GM12892 (cell line): Measurements from ENCODE around the gene HNRNPM.

Source experiments
- DNase-seq: peaks from one replicate; pipeline ENCODE4 v3.0.0; 2011; ENCODE audit not compliant: insufficient read length
- FAIRE-seq: peaks from 2 replicates; lab custom pipeline; 2011; peaks lifted over from hg19 to GRCh38; lab: Jason Lieb, UNC
- POLR2A ChIP-seq: IDR thresholded peaks from 2 replicates; pipeline ENCODE4 v1.6.1; 2011; ENCODE audit warnings: low read depth, low read length, control low read depth
- POLR2AphosphoS5 ChIP-seq: IDR thresholded peaks from 2 replicates; pipeline ENCODE4 v1.6.1; 2011; ENCODE audit warnings: low read depth, low read length, control low read depth
- TAF1 ChIP-seq: IDR thresholded peaks from 2 replicates; pipeline ENCODE4 v1.6.1; 2011; ENCODE audit warnings: low read depth, mild to moderate bottlenecking, control low read depth, low read length, borderline replicate concordance

HNRNPM gene

DNA sequence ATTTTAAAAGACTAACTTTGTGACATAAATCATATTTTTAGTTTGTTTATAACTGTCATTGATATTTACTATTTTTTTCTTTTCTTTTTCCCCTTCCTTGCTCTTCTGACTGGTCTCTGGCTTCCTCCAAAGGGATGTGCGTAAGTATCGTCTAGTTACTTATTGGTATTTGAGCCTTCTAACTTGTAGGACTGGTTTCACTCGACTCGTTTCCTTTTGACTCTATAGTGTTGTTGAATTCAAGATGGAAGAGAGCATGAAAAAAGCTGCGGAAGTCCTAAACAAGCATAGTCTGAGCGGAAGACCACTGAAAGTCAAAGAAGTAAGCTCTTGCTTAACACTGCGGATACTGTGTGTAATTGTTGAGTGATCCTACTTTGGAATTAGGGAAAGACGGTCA, 18.6 kb downstream of the HNRNPM start:
- TF ChIP-seq POLR2A (no peak), TAF1 (no peak), POLR2AphosphoS5 (no peak)
- DNase-seq (no peak), FAIRE-seq (no peak)

DNA sequence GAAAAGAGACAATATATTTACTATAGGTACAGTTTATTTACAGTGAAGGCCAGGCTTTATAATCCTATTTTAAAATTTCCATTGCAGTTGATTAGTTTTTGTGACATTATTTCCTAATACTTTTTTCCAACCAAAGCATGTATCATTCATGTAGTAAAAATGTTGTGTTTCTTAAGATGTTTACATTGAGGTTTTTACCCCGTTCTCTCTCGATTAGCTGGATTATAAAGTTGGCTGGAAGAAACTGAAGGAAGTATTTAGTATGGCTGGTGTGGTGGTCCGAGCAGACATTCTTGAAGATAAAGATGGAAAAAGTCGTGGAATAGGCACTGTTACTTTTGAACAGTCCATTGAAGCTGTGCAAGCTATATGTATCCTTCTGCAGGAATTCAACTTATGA, 21.2 kb downstream of the HNRNPM start:
- TF ChIP-seq POLR2AphosphoS5 (no peak), POLR2A (no peak), TAF1 (no peak)
- no peak for DNase-seq
- no peak for FAIRE-seq

DNA sequence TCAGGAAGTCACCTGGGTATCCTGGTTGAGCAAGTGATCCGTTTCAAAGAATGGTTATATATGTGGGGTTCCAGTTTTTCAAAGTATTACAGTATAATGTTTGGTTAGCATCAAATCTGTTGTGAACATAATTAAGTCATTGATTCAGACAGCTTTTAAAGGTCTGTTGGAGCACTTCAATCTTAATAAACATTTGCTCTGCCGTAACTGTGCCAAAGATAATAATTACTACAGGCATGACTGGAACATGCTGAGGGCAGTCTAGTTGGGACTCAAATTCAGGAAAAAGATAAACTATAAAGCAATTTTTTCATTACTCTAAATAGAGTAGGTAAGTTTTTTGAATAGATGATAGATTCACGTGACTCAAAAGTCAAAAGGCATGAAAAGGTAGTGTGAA, 23.3 kb downstream of the HNRNPM start:
- FAIRE-seq (no peak), DNase-seq (no peak)
- TF ChIP-seq TAF1 (no peak), POLR2A (no peak), POLR2AphosphoS5 (no peak)

DNA sequence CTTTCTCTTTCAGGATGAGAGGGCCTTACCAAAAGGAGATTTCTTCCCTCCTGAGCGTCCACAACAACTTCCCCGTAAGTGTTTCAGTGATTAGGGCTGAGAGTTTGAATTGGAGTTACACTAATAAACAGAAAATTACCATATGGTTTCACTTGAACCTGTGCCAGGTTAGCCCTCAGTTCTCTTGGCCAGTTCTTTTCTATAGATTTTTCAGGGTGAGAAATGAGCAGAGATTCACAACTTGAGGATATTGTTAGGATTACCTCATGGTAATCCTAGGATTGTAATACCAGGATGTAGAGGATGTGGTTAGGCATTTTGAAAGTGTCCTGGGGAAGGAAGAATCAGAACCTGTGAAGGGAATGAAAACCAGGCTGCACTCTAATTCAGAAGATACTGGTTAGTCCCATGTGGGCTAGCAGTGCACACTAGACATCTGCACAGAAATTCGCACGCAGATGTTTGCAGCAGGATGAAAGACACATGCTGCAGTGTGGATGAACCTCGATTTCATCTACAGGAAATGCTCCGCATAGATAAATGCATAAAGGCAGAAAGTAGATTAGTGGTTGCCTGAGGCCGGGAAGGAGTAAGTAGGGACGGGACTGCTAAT, 24.1 kb downstream of the HNRNPM start:
- no peak for DNase-seq
- FAIRE-seq = no peak
- TF ChIP-seq TAF1 (no peak), POLR2AphosphoS5 (no peak), POLR2A (no peak)

DNA sequence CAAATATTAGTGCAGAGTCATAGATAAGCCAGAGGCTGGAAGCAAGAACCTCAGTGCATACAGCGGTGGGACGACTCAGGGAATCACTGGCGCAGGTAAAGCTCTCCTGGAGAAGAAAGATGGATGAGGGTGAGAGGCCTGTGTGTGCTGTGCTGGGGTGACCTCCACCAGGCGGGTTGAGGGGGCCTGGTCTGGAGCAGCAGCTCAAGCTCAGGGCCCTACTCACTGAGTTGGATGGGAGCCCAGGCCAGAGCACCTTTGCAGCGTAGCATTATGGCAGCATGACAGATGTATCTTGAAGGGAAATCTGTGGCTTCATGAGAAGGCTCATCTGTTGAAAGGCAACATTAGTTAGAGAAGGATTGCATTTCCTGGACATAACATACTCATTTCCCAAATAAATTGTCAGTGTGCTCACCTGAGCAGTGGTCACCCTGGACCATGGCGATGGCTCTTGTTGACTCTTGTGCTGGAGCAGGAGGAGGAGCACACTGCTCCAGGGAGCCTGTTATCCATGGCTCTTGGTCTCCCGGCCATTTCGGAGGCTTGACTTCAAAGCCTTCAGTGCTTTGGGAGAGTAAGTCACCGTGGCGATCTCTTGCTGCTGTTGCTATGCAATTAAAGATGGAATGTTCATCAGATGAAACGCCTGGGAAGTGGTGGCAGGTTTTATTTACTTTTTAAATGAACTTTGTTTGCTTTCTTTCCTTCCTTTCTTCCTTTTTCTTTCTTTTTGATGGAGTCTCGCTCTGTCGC, 25.0 kb downstream of the HNRNPM start:
- TF ChIP-seq POLR2AphosphoS5 (0 out of 2 replicates have a peak, but pooled peaks have one; percentile 8), TAF1 (no peak)
- no peak for DNase-seq
- no peak for FAIRE-seq

DNA sequence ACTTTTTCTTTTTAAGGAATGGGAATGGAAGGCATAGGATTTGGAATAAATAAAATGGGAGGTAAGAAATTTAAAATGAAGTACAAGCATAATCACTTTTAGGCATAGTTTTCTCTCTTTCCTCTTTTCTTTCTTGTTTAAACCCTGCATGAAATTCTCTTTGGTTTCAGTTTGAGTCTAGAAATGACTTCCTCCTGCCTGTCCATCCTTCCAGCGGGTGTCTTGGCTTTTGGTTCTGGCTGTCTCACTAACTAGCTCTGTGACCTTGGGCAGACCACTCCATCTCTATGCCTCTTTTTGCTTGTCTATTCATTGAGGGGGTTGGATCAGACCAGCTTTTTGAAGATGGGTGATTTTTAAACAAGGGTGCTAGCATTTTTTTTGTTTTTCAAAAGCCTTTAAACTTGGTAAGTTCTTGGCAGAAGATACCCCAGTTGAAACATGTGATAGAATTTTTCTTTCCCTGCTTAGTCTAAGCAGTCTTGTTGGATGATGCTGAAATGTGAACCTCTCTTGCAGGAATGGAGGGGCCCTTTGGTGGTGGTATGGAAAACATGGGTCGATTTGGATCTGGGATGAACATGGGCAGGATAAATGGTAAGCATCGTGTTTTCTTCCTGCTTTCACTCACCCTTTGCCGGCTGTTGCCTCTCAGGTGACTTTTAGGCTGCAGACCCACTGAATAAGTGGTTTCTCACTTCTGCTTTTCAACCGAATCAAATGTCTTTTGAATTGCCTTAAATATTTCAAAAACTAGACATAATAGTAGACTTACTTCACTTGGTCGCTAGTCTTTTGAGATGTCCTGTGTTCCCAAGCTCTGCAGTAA, 29.1 kb downstream of the HNRNPM start:
- TF ChIP-seq TAF1 (no peak), POLR2AphosphoS5 (no peak), POLR2A (no peak)
- no peak for DNase-seq
- peak; percentile 91 for FAIRE-seq

DNA sequence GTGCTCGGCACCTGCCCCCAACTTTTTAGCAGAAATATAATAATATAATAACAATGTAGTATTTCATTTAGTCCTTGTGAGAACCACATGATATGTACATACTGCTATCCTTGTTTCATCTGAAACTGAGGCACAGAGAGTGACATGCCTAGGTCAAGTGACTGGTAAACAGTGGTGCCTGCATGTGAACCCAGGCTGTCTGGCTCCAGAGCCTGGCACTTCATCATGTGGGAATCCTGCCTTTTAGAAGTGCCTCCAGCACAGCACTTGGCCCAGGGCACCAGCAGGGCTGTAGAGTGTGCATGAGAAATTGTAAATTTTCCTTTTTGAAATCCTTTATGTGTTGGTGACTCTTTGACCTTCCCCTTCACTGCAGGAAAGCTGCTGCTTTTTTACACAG, 30.2 kb downstream of the HNRNPM start:
- TF ChIP-seq TAF1 (no peak), POLR2A (no peak), POLR2AphosphoS5 (no peak)
- no peak for DNase-seq
- FAIRE-seq = no peak

DNA sequence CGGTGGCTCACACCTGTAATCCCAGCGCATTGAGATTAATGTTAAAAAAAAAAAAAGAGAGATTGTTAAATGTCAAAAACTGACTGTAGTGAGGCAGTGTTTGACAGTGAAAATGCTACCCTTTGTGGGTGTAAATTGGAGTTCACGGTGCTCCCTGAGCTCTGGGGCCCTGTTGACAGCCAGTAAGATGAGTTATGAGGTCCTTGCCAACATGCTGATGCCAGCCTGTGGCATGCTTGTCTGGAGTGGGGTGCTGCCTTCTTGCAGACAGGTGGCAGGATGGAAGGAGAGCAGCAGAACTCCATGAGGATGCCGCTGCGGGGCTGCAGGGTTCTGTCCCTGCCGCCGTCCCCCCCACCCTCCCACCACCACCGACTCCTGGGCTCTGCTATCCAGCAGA, 31.7 kb downstream of the HNRNPM start:
- no peak for TF ChIP-seq TAF1
- FAIRE-seq = no peak
- DNase-seq = no peak

DNA sequence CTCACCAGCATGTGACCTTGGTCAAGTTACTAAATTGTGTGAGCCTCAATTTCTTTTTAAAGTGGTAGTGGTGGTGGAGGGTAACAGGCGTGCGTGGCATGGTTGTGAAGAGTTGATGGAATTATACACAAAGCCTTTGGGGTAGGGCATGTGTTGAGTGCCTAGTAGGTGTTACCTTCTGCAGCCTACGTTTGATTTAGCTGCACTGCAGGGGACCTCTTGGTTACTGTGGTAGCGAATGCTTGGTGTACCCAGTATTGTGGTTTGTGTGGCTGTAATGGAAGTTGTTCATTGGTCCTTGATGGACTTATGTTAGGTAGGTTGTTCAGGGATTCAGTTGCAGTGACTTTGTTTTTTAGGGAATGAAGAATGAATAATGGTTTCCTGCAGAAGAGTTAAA, 33.1 kb downstream of the HNRNPM start:
- peak; percentile 21 for FAIRE-seq
- TF ChIP-seq POLR2AphosphoS5 = no peak
- DNase-seq = no peak

DNA sequence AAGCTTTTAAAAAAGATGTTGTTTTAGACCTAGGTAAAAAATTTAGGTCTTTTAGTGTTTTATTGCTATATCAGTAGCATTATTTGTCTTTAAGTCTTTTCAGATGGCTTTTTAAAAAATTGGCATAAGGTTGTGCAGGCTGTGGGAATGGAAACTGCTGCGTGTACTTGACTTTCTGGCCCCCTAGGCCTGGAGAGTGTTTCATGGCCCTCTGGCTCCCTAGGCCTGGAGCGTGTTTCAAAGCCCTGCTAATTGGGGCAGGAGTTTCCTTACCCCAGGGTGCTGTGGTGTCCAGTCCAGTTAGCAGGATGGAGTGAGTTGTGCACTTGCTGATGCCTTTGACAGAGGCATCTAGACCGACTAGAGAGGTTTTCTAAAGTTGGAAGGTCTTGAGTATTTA, 33.8 kb downstream of the HNRNPM start:
- no peak for FAIRE-seq

DNA sequence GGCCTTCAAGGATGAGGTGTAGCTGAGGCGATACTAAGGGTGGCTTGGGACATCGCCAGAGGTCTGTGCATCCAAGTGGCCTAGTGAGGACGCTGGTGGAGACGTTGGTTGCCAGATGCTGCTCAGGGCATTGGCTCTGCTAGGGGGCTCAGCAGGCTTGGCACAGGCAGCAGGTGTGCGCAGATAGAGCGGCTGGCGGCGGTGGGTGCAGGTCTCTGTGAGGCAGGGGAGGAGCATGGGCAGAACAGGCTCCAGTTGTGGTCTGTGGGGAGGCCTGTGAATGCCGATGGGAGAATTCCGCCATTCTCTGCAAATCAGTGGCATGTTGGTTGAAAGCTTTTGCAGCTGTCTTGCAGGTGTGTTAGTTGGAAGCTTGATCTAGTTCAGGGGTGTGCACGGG, 36.4 kb downstream of the HNRNPM start:
- FAIRE-seq (no peak), DNase-seq (no peak)
- TF ChIP-seq POLR2A (no peak), POLR2AphosphoS5 (no peak), TAF1 (no peak)

More for the DNA sequence above, 33.8 kb downstream of the HNRNPM start:
- no peak for TF ChIP-seq POLR2A
- no peak for TF ChIP-seq POLR2AphosphoS5
- TF ChIP-seq TAF1 = no peak
- DNase-seq = no peak

DNA sequence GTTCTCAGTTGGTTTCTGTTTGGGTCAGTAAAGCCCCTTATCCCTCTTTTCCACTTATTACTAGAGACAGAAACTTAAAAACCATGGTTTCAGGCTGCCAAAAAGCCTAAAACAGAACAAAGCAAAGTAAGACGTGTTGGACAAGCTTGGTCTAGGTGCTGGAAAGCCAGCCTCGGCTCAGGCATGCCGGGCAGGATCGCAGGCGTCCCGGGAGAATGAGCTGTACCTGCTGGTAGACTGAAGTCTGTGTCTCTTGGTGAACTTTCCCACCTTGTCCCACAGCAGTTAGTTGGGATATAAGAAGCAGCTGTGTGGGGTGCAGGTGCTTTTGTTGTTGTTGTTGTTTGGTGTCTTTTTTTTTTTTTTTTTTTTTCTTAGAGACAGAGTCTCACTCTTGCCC, 36.8 kb downstream of the HNRNPM start:
- FAIRE-seq (no peak), DNase-seq (no peak)
- TF ChIP-seq POLR2A (no peak), TAF1 (no peak)

DNA sequence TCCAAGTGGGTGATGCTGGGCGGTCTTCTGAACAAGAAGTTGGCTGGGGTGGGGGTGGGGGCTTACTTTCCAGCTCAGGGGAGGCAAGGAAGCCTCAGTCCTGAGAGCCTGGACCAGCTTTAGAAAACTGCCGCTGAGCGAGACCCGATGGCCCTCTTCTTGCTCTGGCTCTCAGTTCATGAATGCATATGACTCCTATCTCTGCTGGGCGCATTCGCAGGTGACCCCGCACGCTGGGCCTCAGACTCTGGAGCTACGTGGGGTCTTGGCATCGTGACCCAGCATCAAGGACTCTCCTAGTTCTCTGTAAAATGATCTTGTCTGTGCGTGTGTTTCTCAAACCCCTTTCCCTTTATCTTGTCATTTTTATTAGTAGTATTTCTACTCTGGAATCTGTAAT, 37.9 kb downstream of the HNRNPM start:
- TF ChIP-seq POLR2A (no peak), TAF1 (no peak), POLR2AphosphoS5 (no peak)
- DNase-seq = no peak
- no peak for FAIRE-seq
